ENCODE measurements around the gene CSNK1E.

GRCh38 chr22:38350444-38351359 is 33.5 kb upstream of the CSNK1E start:
- no peak for TF ChIP-seq CTCF (IDR thresholded peaks at IDR 0.05)
- TF ChIP-seq EP300 (IDR thresholded peaks at IDR 0.05) = no peak
- TF ChIP-seq POLR2A (IDR thresholded peaks at IDR 0.05) = no peak
